ENCODE measurements around the gene ZNHIT3.

ZNHIT3 gene

DNA sequence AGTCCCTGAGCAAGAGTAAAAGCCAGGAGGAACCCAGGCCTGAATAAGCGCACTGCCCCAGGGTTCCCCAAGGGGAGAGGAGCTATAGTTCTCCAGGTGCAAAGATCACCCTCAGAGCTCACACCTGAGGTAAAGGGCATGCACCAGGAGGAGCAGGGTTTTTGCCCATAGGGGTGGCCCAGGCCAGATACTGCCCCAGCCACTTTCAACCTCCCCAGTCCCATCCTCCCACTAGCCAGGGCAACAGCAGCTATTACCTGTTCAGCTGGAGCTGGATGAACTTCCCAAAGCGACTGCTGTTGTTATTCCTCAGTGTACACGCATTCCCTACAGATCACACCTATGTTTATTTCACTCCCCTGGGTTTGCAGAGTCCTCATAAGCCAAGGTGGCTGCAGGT lies 28.4 kb downstream of the ZNHIT3 start:
- no peak for DNase-seq

GRCh38 chr17:36515837-36516236 lies 29.4 kb downstream of the ZNHIT3 start:
- DNase-seq = no peak

GRCh38 chr17:36523113-36523512 lies 36.6 kb downstream of the ZNHIT3 start:
- no peak for DNase-seq

GRCh38 chr17:36524428-36524876 lies 38.0 kb downstream of the ZNHIT3 start:
- no peak for DNase-seq

DNA sequence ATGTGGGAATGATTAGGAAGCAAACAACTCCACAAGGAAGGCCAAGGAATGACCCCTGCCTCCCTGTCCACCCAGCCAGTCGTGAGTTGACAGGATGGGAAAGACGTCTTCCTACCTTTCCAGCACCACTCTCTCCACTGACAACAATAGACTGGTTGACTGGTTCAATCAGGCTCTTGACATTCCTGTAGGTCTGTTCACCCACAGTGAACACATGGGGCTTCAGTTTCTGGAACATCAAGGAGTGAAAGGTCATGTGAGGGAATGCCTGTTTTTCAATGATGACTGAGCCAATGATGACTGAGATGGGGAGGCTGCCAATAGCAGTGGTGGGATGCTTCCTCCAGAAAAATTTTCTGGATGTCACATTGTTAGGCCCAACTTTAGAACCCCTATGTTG lies 38.6 kb downstream of the ZNHIT3 start:
- DNase-seq = no peak

DNA sequence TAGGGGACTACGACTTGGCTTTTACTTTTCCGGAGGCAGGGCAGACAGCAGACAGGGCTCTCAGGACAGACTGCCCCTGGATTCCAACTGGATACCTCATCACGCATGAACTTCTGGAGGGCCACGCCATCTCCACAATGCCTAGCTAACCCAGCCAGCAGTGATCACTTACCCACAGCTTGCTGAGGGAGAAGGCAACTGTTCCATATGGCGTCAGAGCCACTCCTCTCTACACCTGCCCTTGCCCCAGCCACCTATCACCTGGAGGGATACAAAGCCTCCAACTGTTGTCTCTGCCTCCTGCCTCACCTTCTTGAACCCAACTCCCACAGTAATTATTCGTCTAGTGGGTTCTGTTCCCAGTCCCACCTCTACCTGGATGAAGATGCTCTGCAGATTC lies 39.4 kb downstream of the ZNHIT3 start:
- no peak for DNase-seq

DNA sequence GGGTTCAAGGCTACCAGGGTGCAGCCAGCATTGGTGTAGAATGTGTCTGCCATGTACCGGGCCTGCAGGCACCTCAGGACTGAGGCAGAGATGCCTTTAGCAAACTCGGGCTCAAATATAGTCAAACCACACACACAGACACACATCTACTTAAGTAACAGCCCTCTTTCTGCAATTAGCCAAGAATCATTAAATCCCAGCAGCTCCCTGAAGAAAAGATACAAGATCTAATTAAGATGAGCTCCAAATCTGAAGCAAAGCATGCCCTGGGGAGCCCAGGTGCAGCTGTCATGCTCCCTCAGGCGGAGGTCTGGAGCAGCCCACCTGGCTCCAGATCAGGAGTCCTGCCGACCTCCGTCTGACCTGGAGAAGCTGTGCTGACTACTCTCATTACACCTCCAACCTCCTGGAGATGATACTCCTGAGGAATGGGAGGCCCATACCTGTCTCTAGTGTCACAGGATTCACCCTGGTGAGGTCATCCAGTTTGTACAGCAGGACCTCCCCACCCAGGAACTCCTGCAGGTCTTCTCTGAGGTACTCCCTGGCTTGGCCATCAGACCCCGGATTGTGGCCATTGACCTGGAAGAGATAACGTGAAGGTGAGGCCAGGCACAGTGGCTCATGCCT lies 41.3 kb downstream of the ZNHIT3 start:
- no peak for DNase-seq

GRCh38 chr17:36529121-36529520 lies 42.6 kb downstream of the ZNHIT3 start:
- DNase-seq = no peak

GRCh38 chr17:36532435-36532975 lies 46.0 kb downstream of the ZNHIT3 start:
- DNase-seq = no peak

DNA sequence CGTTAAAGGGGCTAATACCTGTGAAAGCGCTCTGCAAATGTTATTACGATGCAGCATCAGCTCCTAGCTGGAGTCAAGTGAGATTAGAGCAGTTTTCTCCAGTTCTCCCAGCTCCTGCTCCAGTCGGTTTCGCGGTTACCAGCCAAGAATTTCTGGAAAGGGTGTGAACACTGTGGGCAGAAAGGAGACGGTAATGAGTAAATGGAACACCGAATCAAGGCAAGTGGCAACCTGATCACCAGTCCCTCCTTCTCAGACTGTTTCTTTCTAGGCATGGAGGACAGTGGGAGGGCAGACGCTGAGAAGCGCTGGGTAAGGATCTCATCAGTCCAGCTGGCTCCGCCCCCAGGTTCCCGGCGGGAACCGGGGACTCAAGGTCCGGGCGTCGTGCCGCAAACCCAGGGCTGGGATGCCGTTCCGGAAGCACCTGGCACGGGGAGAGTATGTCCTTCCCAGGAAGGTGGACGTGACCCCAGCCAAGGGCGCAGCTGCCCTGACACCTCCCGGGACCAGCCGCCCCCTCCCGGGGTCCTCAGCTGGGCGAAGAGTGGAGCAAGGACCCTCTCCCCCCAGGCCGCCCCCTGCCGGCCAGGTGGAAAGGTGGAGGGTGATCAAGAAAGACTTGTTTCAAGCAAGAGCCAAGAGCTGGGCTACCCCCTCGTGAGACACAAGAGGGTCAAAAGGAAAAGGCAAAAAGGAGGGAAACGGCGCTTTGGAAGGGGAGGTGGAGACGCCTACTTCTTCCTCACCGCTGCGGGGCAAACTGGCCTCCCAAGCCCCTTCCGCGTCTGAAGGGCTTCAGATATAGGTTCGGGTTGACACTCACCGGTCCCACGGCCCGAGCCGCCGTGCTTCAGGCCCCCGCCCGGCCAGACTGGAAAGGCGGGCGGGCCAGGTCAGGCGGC lies 47.7 kb downstream of the ZNHIT3 start:
- DNase-seq = peak; percentile 68

GRCh38 chr17:36534840-36535668 lies 48.6 kb downstream of the ZNHIT3 start, which contains the start of the genes MYO19 and PIGW:
MYO19 (minus strand) TSS chr17:36534868; CDS start chr17:36532538, 2,330 bp downstream.
PIGW (plus strand) TSS chr17:36534987; CDS start chr17:36537102, 2,115 bp downstream.
- peak; percentile 91 for DNase-seq

DNA sequence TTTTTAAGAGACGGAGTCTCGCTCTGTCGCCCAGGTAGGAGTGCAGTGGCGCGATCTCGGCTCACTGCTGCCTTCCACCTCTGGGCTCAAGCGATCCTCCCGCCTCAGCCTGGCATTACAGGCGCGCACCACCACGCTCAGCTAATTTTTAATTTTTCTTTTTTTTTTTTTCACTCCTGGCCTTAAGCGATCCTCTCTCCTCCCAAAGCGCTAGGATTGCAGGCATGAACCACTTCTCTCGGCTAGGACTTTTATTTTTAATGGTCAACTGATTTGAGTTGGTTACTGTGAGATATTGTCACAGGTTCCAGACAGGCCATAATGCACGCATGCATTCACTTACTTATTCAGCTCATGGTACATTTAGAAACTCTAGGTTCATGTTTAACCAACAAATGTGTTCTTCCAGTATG lies 49.2 kb downstream of the ZNHIT3 start:
- DNase-seq = no peak

GRCh38 chr17:36540696-36541095 lies 54.2 kb downstream of the ZNHIT3 start:
- no peak for DNase-seq

DNA sequence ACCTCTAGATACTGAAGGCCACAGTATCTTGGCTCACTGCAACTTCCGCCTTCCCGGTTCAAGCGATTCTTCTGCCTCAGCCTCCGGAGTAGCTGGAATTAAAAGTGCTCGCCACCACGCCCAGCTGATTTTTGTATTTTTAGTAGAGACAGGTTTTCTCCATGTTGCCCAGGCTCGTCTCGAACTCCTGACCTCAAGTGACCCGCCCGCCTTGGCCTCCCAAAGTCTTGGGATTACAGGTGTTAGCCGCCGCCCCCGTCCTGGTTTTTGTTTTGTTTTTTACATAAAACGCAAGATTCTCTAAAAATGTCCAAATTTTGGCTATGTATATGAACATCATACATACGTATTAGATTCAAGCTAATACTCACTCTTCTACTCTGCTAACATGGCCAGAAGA lies 56.3 kb downstream of the ZNHIT3 start:
- no peak for DNase-seq

GRCh38 chr17:36544044-36544306 lies 57.5 kb downstream of the ZNHIT3 start:
- DNase-seq = no peak

DNA sequence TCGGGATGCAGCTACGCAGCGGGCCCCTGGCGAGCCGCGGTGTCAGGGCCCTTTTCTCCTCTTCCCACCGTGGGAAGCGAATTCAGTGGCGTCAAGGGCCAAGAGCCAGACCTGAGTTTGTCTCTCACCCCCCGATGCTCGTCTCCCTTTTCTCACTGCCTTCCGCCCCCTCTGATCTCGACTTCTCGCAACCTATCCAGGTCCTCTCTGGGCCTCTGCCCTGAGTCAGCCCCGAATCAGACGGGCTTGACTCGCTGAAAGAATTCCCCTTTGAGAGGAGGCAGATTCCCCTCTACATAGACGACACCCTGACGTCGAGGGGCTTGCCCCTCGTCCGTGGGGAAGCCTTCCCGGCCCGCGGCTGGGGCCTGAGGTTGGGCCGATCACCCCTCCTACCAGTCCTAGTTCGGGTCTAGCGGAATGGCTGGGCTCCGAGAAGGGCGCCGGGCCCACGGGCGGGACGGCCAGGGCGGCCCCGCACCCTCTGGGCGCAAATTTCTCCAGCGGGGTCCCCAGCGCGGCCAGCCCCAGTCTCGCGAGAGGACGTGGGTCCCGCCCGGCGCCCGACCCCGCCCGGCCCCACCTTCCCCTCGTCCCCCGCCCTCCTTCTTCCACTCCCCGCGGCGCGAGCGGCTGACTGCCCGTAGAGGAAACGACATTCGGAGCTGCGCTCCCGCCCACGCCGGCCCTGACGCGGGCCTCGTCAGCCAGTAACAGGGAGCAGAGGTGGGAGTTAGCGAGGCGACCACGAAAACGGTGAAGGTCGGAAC lies 58.0 kb downstream of the ZNHIT3 start, which contains the start of gene GGNBP2:
Gene GGNBP2, plus strand, starts transcription at position 613 of the 770 bp plus-strand sequence. CDS start 806 bp downstream, outside the sequence.
- peak; percentile 96 for DNase-seq

DNA sequence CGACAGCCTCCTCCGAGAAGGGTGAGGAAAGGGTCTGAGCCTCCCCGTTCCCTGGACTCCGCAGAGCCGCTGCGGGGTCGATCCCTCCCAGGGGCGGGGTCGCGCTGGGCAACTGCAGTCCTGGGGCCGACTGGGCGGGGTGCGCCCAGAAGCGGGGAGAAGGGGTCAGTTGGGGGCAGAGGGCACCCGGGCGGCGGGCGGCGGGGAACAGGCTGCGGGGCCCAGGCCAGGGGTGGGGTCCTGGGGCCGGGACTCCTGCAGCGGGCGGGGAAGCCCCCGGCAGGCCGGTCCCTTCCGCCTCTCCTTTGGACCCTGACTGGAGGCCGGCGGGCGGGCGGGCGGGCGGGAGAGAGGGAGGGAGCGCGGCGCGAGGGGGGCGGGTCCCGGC lies 58.6 kb downstream of the ZNHIT3 start:
- no peak for DNase-seq
